HG03442 (cell line): ENCODE results near the gene DNAH2.
"Not testable (repeated sequence)": the region's sequence is repeated elsewhere in the genome, so short reads cannot be mapped to it uniquely, and the experiment has no call there.

Source experiments
- ATAC-seq: cut with Tn5 transposase; IDR thresholded peaks from one replicate; pipeline ENCODE4 v1.9.1; 2021; ENCODE audit warnings: mild to moderate bottlenecking, moderate library complexity; ENCODE audit not compliant: unreplicated experiment

The DNAH2 gene

DNA sequence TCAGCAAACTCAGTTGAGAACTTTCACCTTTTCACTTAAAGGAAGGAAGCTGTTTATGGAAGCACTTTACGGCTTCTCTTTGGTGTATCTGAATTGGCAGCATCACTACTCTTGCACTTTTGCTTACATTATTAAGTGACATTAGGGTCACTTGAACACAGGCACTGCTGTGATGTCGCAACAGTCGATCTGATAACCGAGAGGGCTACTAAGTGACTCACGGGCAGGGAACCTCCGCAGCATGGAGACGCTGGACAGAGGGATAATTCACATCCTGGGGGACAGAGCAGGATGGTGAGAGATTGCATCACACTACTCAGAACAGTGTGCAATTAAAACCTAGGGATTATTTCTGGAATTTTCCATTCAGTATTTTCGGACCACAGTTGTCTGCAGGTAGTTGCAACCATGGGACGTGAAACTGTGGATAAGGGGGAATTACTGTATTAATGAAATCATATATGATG, 56.5 kb downstream of the DNAH2 start:
- no peak for ATAC-seq

GRCh38 chr17:7775051-7775450, 57.5 kb downstream of the DNAH2 start:
- ATAC-seq, result no peak

DNA sequence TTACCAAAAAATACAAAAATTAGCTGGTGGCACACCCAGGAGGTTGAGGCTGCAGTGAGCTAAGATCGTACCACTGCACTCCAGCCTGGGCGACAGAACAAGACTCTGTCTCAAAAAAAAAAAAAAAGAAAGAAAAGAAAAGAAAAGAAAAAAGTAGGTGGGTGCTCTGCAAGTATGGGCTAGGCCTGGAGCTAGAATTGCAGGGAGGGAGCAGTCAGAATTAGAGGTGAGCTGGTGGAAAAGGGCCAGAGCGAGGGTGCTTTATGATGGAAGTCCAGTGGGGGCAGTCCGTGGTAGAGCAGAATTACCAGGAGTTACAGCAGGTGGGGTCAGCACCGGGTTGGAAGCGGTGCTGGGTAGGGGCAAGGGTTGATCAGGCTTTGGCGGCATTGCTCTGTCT, 59.5 kb downstream of the DNAH2 start:
- no peak for ATAC-seq

DNA sequence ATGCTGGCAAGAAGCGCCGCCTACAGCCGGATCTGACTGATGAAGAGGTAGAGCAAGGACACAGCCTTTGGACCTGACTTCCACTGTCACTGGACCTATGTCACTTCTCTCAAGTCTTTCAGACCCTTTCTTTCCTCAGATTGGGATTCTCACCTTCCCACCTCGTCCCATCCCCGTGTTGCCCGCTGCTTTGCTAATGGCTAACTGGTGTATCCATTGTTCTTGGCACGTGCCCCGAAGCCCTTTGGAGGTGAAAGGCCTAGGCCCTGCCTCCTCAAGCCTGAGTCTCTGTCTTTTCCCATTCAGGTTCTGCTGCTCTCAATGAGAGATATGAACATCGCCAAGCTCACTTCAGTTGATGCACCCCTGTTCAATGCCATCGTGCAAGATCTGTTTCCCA, 63.2 kb downstream of the DNAH2 start:
- ATAC-seq, result no peak

- ATAC-seq, result peak; percentile 52
Measured at GRCh38 chr17:7781429-7781828, 63.9 kb downstream of the DNAH2 start.

GRCh38 chr17:7782240-7782639, 64.7 kb downstream of the DNAH2 start:
- ATAC-seq, result no peak

GRCh38 chr17:7786866-7787265, 69.3 kb downstream of the DNAH2 start:
- ATAC-seq, result no peak

- ATAC-seq, result no peak
Measured at GRCh38 chr17:7789131-7789530, 71.6 kb downstream of the DNAH2 start.

DNA sequence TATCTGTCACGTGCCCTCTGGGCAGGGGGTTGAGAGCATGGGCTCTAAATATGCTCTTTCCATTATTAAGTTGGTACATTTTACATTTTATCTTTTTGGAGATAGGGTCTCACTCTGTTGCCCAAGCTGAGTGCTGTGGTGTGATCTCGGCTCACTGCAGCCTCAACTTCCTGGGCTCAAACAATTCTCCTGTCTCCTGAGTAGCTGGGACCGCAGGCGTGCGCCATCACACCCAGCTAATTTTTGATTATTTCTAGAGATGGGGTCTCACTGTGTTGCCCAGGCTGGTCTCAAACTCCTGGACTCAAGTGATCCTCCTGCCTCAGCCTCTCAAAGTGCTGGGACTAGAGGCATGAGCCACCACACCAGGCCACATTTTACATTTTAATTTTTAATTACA, 72.6 kb downstream of the DNAH2 start:
- no peak for ATAC-seq

- no peak for ATAC-seq
Measured at GRCh38 chr17:7792611-7793010, 75.1 kb downstream of the DNAH2 start.

GRCh38 chr17:7794075-7794663, 76.6 kb downstream of the DNAH2 start:
- ATAC-seq, result no peak

GRCh38 chr17:7797976-7798375, 80.4 kb downstream of the DNAH2 start:
- ATAC-seq, result no peak

- ATAC-seq, result no peak
Measured at GRCh38 chr17:7798839-7799238, 81.3 kb downstream of the DNAH2 start.

GRCh38 chr17:7803981-7804380, 86.4 kb downstream of the DNAH2 start:
- ATAC-seq, result no peak

- no peak for ATAC-seq
Measured at GRCh38 chr17:7806587-7806986, 89.0 kb downstream of the DNAH2 start.

DNA sequence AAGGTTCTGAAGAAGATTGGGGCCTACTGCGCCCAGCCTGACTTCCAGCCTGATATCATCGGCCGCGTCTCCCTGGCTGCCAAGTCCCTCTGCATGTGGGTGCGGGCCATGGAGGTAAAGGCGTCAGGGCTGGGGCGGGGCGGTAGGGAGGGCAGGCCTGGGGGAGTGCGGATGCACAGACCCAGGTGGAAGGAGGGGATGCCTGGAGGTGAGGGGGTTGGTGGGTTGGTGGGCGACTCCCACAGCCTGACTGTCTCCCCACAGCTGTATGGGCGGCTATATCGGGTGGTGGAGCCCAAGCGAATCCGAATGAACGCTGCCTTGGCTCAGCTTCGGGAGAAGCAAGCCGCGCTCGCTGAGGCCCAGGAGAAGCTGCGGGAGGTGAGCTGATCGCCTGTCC, 89.7 kb downstream of the DNAH2 start:
- no peak for ATAC-seq

DNA sequence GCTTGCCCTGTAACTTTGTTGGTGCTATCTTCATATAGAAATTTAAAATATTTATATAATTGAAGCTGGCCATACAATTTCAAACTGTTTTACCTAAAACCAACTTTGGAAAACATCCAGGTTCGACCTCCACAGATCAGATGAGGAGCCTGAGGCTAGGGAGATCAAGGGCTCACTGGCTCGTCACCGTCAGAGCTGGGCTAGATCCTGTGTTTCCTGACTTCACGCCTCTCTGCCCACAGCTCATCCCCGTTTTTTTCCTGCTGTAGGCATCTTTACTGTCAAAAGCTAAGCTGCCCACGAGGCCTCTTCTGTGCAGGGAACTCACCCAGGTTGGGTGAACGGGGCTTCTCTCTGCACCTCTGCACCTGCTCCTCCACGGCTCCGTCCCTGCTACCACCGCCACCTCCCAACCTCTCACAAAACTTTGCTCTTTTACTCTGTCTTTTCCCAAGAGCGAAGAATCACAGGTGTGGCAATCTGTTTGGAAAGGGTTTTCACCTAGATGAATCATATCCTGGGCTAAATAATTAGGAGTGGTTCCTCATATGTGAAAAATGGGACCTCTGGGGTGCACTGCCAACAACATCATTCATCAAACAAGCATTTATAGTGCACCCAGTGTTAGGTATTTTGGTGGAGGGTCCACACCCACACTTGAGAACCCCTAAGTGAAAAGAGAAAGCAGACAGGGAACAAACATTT, 91.7 kb downstream of the DNAH2 start:
- no peak for ATAC-seq

DNA sequence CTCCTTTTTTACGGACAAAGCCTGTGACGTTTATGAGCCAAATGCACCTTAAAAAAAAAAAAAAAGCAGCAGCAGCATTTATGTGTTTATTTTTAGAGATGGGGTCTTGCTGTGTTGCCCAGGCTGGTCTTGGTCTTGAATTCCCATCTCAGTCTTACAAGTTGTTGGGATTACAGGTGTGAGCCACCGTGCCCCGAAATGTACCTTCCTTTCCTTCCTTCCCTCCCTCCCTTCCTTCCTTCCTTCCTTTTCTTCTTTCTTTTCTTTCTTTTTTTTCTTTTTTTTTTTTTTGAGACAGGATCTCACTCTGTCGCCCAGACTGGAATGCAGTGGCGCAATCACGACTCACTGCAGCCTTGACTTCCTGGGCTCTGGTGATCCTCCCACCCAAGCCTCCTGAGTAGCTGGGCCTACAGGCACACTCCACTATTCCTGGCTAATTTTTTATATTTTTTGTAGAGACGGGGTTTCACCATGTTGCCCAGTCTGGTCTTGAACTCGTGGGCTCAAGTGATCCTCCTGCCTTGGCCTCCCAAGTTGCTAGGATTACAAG, 92.3 kb downstream of the DNAH2 start:
- not testable (repeated sequence) for ATAC-seq

DNA sequence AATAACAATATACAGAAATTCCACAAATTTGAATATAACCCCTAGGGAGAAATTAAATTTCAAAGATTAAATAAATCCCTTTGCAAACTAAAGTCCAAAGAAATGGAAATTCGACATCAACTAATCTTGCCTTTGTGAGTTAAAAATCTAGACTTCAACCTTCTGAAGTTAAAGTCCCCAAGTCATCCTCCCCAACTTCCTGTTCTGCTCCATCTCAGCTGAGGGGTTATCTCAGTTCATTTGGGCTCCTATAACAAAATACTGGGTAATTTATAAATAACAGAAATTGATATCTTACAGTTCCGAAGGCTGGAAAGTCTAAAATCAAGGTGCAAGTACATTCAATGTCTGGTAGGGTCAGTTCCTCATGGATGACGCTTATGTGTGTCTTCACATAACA, 93.7 kb downstream of the DNAH2 start:
- no peak for ATAC-seq

GRCh38 chr17:7814969-7815368, 97.4 kb downstream of the DNAH2 start:
- no peak for ATAC-seq

- ATAC-seq, result no peak
Measured at GRCh38 chr17:7816926-7817642, 99.5 kb downstream of the DNAH2 start.

DNA sequence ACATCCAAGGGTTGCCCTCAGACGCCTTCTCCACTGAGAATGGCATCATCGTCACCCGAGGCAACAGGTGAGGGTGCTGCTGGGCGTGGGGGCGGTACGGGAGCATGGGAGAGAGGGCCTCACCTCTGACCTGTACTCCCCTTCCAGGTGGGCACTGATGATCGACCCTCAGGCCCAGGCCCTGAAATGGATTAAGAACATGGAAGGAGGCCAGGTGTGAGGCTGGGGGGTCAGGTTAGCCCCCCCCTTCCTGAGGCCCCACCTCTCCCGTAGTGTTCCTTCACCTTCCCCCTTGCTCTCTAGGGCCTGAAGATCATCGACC, 100.1 kb downstream of the DNAH2 start:
- no peak for ATAC-seq
